ENCODE results near the gene WFIKKN1. TPM values are rescaled to one million over a fixed set of nuclear protein-coding genes. Genes with fewer than 3 reads are reported as not detected.

WFIKKN1 gene
- total and polyA plus RNA-seq, 2 of the 13 experiments (the other 11 are each of a cell fraction or from before 2014, with no cell fraction given), result 1.7 to 4.9 TPM

DNA sequence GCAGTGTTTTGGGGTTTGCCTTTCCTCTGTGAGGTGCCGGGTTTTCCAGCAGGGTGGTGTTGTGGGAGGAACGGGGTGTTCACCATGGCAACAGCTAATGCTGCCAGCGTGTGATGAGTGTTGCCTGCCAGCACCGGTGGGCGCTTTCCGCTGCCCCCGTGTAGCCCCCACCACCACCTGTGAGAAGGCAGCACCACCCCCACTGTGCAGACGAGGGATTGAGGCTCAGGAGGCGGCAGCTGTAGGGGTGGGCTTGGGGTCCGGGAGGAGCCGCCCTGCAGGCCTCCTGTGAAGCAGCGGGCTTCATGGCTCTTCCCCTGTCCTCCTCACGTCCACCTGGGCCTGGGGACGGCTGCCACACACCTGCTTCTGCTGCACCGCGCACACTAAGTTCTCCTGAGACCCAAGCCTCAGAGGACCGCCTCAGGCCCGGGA is 35.7 kb upstream of the WFIKKN1 start:
- H2AFZ ChIP-seq (ENCODE audit: low read length), result no peak overlapping the region
- H3K4me1 ChIP-seq (ENCODE audit: insufficient read depth, low read length), result peaks cover 34% of the 10 kb centered on the region
- in situ Hi-C loops (cut with HindIII; ENCODE audit: extremely low pct_ligation_motif_present, low pct_unique_long_range_greater_than_20kb) (no loop called here), intact Hi-C loops (cut with micrococcal nuclease; ENCODE audit: unreplicated experiment) (no loop called here)
- H3K79me2 ChIP-seq (ENCODE audit: insufficient read depth, low read length), result peaks cover 43% of the 10 kb centered on the region
- BruUV-seq (replicated peaks), result no TSS peak
- no peaks in the 10 kb centered on the region for H3K9me3 ChIP-seq (ENCODE audit: low read length)
- H3K4me3 ChIP-seq (replicated peaks in 1 of 3; ENCODE audit: insufficient read depth in 1 of 3, low read depth in 2 of 3, low read length in 3 of 3), result no peak overlapping the region
- no peak overlapping the region for H3K9ac ChIP-seq (ENCODE audit: insufficient read depth, low read depth, low read length)
- peaks cover 6 to 11% of the 10 kb centered on the region in 2 experiments; a peak in 4 of 5 replicates for H3K36me3 ChIP-seq (replicated peaks in 1 of 2; ENCODE audit: control insufficient read depth in 1 of 2, insufficient read depth in 2 of 2, low read length in 2 of 2)
- WGBS (ENCODE audit: low lambda C conversion rate), result 95% methylated on average over 13 of the region's 18 CpGs
- ATAC-seq (no peak), DNase-seq (ENCODE audit: low spot score) (no peak), FAIRE-seq (no peak)
- H4K20me1 ChIP-seq (ENCODE audit: insufficient read depth, low read length), result peaks cover 10% of the 10 kb centered on the region; the same call in 1 of the 2 replicates
- no peaks in the 10 kb centered on the region; a peak in 1 of 5 replicates for H3K27me3 ChIP-seq (ENCODE audit: control insufficient read depth in 1 of 2, insufficient read depth in 2 of 2, low read length in 2 of 2)
- POLR2A ChIA-PET, result no interaction called here
- H3K27ac ChIP-seq (ENCODE audit: extremely low read length, insufficient read depth, low read length), result no peak overlapping the region
- TF ChIP-seq TBL1XR1 (IDR thresholded peaks at IDR 0.05; ENCODE audit: borderline replicate concordance, low read length, partially characterized antibody) (no peak), ZNF230 (CRISPR knock-in tag; IDR thresholded peaks at IDR 0.05) (no peak), MTA3 (CRISPR knock-in tag; IDR thresholded peaks at IDR 0.05) (no peak), CHCHD3 (CRISPR knock-in tag; IDR thresholded peaks at IDR 0.05) (no peak), NR3C1 (CRISPR knock-in tag; IDR thresholded peaks at IDR 0.05) (no peak), EZH2 (conservative IDR thresholded peaks at IDR 0.05; ENCODE audit: low read depth, low read length) (no peak), ZNF609 (CRISPR knock-in tag; IDR thresholded peaks at IDR 0.05; ENCODE audit: borderline replicate concordance) (no peak), SNRNP70 (IDR thresholded peaks at IDR 0.05; ENCODE audit: low read depth, low read length) (no peak), ZNF790 (CRISPR knock-in tag; IDR thresholded peaks at IDR 0.05; ENCODE audit: borderline replicate concordance) (no peak), ZNF850 (CRISPR knock-in tag; conservative IDR thresholded peaks at IDR 0.05) (no peak)
- TF ChIP-seq, protein P1, sequence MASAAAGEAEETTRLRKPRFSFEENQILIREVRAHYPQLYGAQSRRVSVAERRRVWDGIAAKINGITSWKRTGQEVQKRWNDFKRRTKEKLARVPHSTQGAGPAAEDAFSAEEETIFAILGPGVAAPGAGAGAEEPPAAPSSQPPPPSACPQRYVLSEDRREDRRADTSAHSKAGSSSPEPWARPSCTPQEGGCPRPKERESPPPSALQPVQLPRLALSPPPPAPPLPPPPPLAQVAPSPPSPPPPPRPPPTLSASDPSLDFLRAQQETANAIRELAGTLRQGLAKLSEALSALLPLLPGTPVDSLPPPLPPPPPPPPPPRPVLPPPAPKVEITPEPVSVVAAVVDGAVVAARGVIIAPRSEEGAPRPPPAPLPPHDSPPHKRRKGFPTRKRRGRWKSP (CRISPR knock-in tag; IDR thresholded peaks at IDR 0.05), result no peak
- CTCF ChIA-PET (ENCODE audit: low intra/inter-chr PET ratio, low total read pairs), result no interaction called here
- no peak overlapping the region for H3K4me2 ChIP-seq (ENCODE audit: low read depth, low read length)
